Activated naive CD4-positive, alpha-beta T cell treated with Interleukin-2 at 50 U/mL for 16 hours (primary cell): ENCODE results near the gene CAMK4.

Source experiments
- DNase-seq: peaks from one replicate; pipeline ENCODE4 v3.0.0-alpha.2; 2020

Gene CAMK4

DNA sequence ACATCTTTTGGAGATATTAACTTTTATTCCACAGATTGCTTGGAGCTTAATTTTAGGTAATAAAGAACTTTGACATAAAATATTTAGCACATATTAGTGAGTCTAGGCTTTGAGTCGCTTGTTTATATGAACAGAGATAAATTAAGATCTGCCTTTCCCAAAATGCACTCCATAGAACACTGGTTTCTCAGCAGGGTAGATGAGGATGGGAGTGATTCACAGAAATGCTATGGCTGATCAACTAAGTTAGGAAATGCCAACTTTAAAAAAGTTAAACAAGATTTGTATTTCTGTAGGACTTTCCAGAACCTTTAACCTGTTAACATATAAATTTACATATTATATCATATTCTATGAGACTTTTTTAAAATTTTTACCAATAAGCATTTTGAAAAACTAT lies 222.9 kb downstream of the CAMK4 start:
- DNase-seq, result no peak

DNA sequence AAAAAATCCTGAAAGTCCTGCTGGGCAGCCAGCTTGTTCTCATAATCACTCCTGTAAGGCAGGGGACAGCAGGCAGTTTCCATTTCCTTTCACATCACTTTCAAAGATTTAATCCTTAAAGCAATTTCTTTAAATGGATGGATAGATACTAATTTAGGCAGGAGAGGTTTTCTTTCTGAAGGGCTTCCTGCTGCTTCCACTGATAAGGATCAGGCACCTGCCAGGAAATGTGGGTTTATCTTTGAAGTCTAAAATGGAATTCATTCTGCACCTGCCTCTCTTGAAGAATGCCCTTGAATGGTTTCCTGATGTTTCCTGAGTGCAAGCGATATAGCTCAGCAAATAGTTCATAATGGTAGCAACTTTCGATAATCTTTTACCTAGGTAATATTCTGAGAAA lies 223.6 kb downstream of the CAMK4 start:
- DNase-seq, result no peak

DNA sequence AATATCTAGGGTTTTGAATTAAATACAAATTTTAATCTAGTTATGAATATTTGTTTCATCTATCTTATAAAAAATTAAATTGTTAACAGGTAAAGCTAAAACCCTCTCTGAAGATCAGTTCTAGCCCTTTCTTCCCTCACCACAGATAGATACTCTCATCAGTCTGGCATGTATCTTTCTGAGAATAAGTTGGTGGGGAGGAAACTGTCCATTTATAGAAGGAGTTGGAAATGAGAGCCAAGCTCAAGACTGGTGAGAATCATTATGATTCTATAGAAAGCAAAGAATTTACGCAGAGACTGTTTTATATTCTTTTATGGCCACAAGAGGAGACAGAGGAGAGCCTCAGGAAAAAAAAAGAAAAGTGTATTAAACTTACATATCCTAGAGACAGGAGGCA lies 229.1 kb downstream of the CAMK4 start:
- no peak for DNase-seq

DNA sequence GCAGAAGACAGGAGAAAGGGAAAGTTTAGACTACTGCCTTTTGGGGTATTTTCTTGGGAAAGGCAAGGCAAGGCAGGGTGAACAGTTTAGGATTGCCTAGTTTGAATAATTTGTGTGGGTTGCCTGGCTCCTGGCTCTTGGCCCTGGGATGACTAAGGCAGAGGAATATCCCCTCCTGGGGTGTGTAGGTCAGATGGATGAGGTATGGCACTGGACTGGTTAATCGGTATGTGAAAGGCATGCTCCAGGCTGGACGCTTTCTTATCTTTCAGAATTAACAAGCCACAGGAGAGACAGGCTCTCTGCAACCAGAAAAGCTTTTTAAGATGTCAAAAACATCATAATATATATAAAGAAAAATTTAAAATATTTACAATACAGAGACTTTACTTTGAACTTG lies 229.6 kb downstream of the CAMK4 start:
- DNase-seq, result no peak

DNA sequence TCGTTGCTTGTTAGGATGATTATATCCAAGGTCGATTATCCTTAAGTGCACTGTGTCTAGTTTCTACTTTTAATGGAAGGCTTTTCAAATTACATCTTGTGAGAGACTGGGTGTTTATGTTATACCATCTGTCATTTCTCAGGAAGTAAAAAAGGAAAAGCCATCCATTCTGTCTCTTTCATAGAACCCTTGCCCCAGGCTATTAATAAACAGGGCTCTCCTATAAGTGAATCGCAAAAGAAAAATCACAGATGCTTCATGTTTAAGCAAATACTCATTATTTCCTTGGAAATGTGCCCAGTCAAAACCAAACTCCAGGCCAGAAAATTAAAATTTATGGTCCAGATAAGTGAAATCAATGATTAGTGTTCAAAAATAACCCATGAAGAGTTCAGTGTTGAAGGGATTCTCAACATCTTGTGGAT lies 230.0 kb downstream of the CAMK4 start:
- DNase-seq, result no peak

DNA sequence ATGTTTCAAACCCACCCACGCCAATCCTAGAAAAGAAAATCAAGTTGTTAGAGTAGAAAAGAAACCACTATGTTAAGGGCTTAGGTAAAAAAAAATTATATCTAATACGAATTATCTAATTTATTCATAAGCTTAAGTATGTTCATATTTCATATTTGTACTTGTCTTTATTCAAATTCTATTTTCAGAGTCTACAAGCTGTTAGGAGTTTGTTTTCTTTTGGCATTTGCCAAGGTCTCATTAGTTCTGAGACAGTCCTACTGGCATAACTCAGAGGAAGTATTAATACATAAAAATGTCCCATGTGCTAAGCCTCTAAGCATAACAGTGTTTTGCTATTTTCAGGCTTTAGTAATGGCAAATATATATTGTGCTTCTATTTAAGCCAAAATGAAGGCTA lies 230.6 kb downstream of the CAMK4 start:
- no peak for DNase-seq

DNA sequence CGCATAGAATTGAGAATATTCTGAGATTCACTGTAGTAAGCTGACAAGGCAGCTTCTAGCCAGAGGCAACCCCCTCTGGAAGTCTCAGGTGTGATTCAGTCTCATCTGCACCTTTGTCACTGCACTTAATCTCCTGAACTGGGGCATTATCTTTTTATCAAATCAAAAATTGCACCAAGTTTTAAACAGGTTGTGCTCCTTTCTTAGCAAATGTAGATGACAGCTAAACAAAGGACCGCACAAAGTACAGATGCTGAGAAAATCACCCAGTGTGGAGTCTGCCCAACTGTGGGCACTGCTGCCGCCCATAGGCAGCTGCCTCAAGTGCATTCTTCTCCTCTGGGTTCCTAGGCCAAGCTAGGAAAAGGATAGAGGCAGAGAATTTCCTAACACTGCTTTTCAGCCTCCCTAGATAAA lies 237.1 kb downstream of the CAMK4 start:
- no peak for DNase-seq

DNA sequence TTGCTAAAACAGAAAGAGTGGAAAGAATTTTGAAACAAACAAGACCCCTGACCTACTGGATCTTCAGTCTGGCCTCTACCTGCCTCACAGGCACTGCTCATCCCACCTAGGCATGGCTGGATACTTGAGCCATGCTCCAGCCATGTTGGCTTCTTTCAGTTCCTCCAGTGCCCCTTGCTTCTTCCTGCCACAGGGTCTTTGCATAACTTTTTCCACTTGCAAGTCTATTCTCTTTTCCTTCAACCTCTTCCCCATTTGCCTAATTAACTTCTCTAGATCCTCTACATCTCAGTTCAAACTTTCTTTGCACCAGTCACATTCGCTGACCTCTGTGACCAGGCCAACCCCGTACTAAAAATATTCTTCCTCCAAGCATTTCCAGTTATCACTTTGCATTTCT lies 237.8 kb downstream of the CAMK4 start:
- no peak for DNase-seq

DNA sequence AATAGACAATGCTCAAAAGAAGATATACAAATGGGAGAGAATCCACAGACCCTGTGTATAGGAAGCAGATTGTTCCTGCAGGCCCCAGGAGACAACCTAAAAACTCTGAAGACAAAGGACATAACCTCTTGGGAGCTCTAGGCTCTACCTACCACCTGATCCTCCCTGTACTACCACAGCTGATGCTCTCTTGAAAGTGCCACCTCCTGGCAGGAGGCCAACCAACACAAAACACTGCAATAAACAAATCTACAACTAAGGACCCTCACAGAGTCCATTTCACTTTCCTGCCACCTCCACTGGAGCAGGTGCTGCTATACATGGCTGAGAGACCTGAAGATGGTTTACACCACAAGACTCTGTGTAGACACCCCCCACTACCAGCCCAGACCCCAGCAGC lies 239.1 kb downstream of the CAMK4 start:
- DNase-seq, result no peak

DNA sequence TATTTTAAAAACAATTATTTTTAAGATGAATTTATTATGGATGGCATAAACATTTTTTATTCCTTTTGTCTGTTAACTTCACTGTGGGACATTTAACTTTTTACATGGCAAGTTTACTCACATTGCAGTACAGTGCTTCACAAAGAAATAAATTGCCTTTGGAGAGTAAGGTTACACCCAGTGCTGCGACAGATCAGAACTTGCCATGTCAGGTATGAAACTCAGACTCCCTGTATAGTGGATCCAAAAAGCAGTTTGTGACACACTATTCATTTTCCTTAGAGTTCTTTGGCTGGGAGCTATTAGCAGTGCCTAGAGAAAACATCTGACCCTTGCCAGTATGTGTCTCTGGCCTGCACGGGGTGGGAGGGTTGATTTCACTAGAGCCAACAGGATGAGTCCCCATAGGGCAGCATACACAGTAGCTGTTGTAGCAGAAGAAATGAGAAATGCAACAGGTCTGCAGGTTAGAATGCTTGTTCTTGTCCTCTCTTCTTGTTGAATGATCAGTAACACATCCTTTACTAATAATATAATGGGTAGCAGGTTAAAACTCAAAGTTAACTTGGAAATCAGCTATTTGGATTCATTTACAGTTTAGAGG lies 245.2 kb downstream of the CAMK4 start:
- DNase-seq, result no peak

DNA sequence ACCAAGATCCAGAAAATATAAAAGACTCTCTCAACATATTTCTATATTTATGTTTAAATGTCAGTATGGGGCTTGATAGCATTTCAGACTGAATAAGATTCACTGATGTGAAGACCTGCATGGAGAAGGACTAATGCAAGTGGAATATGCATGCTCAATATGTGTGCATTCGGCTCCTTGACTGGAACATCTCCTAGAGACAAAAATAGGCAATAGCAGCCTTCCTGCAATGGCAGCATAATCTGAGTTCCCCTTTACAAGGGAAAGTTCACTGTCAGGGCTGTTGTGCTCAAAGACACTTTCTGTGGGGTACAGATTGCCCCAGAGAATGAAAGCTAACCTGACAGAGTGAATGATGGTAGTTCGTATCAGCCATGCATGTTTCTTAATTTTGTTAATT lies 245.7 kb downstream of the CAMK4 start:
- DNase-seq, result no peak

DNA sequence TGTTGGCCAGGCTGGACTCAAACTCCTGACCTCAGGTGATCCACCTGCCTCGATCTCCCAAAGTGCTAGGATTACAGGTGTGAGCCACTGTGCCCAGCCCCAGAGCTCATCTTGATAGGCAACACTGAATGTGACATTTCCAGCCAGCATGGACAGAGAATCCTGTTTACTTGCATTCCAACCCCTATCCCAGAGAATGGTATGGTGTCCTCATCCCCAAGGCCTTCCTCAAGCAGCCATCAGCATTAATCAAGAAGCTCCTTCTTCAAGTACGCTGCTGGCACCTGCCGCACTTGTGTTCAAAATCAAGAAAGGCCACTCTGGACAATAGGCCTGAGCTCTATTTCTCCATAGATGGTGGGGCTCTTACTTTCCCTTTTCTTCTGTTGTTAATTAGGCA lies 247.9 kb downstream of the CAMK4 start:
- no peak for DNase-seq

DNA sequence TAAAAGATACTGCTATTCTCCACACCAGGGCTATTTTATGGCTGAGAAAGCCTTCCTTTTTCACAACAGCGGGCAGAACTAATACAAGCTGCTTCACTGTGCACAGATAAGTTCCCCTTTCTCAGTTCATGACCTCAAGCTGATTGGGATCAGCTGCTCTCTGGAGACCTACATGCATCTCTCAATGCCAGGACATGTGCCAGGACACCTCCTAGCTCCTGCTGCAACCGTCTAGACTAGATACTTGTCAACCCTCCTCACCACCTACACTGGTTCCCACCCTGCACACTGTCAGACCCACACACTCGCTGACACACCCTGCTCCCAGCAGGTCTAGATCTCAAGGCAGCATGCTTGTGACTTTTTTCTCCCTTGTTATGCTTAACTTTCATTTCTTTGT lies 248.4 kb downstream of the CAMK4 start:
- DNase-seq, result no peak

DNA sequence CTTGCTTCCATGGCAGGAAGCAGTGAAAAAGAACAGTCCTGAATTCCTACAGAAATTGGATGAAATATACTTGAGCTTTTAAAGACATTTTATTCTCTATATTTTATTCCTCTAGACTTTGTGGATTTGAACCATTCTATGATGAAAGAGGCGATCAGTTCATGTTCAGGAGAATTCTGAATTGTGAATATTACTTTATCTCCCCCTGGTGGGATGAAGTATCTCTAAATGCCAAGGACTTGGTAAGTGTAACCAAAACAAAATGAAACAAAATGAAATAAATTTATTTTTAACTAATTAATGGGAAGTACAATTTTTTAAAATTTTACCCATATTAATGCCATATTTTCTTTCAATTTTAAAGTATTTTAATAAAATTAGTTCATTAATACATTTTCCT lies 254.1 kb downstream of the CAMK4 start:
- DNase-seq, result no peak

DNA sequence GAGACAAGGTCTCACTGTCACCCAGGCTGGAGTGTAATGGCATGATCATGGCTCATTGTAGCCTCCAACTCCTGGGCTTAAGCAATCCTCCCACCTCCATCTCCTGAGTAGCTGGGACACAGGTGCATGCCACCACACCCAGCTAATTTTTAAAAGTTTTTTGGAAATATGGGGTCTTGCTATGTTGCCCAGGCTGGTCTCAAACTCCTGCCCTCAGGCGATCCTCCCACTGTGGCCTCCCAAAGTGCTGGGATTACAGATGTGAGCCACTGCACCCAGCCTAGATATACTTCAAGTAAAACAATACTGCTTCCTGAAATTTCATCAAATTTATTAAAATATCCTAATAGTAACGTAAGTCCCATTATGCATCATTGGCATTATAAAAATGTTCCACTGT lies 254.7 kb downstream of the CAMK4 start:
- DNase-seq, result no peak

DNA sequence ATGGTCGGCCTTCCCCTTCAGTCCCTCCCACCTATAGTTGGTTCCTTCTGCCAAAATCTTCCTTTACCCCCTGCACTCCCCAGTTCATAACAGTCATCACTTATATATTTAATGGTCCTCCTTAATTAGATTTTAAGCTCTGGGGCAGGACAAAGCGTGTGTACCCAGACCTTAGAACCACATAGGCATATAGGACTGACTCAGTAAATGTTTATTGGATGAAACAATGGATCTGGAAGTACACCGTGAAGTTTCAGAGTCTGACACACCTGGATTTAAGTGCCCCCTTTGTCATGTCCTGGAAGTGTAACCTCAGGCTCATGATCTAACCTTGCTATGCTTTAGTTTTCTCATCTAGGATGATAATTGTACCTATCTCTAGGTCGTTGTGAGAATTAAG lies 256.2 kb downstream of the CAMK4 start:
- DNase-seq, result no peak

DNA sequence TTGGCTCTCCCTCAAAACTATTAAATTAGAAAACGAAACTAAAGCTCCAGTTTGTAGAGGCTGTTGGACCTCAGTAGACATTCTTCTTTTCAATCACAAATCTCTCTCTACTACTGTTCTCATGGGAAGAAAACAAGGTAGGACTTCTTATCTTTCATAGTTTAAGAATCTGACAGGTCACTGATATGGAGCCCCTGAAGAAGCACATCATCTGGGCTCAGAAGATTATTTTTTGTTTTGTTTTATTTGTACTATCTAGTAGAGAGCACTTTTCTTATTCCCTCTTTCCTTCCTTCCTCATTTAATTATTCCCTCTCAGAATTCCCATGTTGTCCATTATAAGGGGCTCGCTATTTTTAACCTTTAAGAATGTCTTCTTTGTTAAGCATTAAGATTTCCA lies 261.9 kb downstream of the CAMK4 start:
- DNase-seq, result no peak

DNA sequence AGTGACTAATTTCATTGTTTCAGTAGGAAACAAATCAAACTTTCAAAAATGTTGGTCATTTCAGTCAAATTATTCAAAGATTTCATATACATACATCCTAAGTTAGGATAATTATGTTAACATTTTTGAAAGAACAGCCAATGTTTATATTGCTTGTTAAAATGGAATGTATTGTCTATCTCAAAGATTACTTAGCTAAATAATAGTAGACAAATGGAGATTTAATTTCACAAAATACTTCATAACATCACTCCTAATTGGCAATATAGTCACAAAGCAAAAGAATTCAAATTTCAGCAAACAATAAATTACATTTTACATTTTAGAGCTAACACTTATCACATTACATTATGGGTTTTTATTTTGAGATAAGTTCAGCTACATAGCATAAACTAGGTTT lies 262.7 kb downstream of the CAMK4 start:
- DNase-seq, result no peak

DNA sequence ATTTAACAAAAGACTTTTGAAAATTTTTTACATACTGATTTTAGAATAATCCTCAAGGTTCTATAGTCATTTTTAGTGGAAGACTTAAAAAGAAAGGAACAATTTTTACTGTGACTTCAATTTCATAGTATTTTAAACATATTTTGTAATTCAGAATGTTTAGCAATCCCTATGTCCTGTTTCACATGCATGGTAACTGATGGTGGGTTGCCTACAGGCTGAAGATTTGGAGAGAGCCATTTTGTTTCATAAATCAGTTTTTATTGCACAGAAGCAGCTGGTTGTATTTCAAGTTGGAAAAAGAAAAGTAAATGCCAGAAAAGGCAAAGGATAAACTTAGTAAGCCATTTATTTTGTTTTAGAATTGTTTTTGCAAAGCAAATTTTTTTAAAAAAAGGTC lies 264.2 kb downstream of the CAMK4 start:
- no peak for DNase-seq

DNA sequence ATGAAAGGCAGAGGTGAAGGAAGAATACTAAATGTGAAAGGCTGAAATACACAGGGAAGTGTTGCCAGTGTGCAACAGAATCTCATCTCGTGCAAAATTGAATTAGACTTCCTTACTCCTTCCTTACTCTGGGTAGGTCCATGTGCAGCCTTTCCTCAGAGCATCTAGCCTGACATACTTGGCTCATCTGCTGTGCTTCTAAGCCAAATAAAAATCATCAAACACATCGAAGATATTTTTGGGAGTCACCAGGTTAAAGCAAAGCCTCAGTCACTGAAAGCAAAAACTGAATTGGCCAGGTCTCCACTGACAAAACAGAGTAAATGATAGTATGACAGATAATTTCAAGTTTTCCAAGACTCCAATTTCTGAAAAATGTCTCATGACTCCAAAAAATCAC lies 268.8 kb downstream of the CAMK4 start:
- no peak for DNase-seq

DNA sequence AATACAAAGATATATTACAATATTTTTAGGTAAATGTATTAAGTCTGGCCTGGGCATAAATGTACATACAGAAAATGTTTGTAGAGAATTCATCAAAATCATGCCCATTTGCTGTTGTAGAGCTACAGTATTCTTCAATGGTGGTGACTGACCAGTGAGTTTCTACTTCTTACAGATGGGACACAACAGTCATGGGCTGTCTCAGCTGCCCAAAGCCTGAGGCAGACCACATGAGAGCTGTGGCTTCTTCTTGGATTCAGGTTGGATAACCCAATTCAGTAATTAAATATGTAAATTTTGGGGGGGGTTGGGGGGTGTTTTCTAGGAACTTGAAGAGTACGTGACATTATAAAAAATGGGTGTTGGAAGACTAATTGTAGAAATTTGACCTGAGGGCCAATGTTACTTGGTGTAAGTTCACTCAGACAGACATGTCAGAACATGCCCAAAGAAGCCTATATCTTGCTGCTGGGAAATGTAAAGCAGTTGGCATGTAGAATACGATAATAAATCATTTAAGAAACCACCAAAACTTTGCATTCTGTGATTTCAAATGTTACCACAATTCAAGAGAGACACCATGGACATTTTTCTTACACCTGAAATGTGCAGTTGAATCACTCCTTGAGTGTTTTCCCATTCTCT lies 270.3 kb downstream of the CAMK4 start:
- no peak for DNase-seq

DNA sequence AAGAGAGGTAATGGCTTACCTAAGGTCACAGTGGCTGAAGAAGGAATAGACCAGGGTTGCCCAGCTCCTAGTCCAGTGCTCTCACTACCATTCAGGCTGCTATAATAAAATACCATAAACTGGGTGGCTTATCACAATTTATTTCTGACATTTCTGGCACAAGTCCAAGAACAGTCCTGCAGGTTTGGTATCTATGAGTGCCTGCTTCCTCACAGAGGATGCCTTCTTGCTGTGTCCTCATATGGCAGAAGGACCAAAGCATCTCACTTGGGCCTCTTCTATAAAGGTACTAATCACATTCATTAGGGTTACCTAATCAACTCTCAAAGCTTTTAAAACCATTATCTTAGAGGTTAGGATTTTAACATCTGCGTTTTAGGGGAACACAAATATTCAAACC lies 271.0 kb downstream of the CAMK4 start:
- no peak for DNase-seq

DNA sequence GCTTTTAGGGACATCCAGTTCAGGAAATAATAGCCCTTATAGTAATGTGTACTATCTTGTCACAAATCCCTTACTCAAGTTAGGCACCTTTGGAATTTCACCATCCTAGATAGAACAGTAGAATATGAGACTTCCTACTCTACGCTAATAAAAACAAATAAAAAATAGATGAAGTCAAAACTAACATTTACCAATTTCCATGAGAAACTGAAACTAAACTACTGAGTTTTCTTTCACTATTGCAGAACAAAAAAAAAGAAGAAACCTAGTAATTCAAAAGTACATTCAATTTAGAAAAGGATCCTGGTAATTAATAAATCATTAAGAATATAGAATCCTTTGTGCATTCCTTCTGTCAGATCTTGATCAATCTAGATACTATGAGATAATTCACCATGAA lies 274.2 kb downstream of the CAMK4 start:
- no peak for DNase-seq

DNA sequence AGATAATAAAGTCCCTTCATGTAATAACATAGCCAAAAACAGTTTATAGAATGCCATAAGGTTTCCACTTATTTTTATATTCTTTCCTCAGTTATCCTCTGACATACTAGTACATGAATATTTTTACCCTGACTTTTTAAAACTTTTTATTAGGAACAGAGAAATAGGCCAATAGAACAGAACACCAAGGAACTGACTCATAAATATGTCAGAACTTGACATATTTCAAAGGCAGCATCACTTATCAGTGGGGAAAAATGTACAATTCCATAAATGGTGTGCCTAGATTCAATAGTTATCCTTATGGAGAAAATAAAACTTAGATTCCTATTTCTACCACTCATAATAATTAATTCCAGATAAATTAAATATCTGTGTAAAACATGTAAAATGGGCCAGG lies 278.8 kb downstream of the CAMK4 start:
- no peak for DNase-seq

DNA sequence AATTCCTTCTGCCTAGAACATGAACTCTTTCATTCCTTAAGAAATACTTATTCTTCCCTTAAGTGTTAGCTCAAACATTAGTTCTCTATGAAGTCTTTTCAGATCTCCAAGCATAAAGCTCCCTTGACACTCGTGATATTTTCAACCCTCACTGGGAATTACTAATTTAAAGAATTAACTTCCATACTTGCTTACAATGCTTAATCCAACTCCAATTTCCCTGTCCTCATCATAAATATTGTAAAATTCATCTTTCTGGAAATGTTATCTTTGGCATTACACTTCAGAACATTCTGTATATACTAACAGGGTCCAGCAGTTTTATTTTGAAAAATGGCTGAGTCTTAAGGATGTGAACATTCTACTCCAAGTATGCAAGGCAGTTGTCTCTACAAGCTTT lies 280.9 kb downstream of the CAMK4 start:
- no peak for DNase-seq
